HG02759 (cell line): ENCODE results near the gene RIMBP2.

ENCODE experiments used
- ATAC-seq: cut with Tn5 transposase; IDR thresholded peaks from one replicate; pipeline ENCODE4 v1.9.1; 2021; ENCODE audit warnings: mild to moderate bottlenecking, moderate library complexity; ENCODE audit not compliant: unreplicated experiment

RIMBP2 gene

DNA sequence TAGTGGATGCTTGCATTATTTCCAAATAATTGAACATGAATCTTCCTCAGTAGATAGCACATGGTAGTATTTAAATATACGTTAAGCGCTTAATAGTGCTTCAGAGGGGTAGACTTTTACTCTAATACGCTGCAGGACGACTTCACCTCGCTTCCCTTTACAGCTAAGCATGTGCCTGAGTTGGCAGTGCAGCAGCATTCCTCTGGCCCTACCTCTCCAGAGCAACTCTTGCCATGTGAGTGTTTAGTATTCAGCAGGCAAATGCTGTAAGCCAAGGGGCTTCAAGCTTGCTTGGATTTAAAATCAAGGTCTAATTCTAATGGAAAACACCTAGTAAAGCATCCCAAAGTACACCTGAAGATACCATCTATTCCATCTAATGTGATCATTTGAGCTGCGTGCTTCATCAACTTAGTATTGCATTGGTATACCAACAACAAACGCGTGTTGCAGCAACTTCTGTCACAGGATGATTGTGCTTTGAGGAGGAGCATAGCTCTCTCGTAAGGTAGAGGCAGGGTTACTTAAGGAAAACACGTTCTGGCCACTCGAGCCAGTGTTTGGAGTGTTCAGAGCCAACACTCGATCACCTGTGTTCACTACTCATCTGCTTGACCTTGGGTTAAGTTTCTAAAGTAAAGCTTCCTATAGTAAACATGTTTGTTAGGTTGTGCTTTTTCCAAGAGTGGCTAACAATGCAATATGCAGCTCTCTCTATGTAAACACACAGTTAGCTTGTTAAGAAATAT lies 317.8 kb downstream of the RIMBP2 start:
- ATAC-seq = no peak

DNA sequence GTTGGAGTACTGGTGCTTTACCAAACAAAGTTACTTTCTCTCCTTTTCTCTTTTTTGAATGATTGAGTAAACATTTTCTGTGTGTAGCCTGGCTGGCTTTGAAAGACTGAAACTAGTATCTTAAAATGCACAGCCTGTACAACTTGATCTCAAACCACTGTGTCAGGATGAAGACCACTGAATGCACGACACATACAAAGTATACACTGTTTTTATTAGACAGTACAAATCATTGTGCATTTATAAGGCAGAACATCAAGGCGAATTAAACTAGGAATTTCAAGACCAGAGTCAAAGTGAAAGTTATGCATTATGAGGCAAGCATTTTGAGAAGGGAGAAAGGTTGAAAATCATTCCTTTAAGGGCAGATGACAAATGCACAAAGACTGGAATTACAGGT lies 319.4 kb downstream of the RIMBP2 start:
- no peak for ATAC-seq

DNA sequence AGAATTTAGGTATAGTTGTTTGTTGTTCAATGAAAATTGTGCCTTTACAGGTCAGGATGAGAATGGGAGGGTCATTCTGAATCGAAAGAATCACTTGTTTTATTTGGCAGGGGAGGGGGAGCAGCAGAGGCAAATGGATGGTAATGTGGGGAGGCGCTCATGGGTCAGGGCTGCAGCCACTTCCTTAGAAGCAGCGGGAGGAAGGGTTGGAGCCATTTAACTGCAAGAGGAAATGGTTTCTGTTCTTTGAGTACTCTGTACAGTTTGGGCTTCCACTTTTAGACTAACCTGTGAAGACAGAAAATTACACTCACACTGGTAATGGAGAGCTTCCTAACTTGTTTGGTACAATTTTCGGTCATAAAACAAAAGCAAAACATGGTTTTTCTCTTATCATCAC lies 321.2 kb downstream of the RIMBP2 start:
- ATAC-seq = no peak

DNA sequence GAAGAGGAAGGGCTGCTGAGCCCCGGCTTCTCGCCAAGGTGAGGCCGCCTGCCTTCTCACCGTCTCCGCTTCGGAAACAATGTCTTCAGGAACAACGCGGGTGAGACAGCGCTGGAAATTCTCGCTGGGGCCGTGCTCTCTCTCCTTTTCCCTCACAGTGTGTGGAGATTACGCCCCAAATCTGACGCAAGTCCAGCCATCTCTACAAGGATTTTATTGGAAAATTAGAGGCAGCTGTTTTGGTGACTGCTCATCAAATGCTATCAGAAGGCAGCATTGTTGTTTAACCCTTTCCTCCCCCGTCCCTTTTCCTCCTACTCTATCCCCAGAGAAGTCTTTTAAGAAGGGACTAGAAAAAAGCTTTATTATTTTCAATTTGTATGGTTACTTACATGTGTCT lies 324.9 kb downstream of the RIMBP2 start:
- ATAC-seq = no peak

DNA sequence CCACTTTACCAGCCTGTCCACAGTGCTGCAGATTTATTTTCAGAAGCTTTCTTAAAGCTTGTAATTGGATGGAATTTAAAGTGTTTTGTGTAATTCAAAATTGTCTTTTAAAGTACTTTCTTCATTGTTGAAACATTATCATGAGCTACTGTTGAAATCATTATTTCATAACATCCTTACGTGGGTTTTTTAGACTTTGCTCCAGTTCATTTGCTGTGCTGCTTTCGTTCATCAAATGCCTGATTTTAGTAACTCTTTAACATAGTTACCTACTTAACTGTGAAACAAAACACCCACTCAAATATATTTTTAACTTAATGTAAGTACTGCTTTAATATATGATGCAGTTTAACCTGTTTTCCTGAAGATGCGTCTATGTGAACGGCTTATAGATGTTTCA lies 330.9 kb downstream of the RIMBP2 start:
- no peak for ATAC-seq

DNA sequence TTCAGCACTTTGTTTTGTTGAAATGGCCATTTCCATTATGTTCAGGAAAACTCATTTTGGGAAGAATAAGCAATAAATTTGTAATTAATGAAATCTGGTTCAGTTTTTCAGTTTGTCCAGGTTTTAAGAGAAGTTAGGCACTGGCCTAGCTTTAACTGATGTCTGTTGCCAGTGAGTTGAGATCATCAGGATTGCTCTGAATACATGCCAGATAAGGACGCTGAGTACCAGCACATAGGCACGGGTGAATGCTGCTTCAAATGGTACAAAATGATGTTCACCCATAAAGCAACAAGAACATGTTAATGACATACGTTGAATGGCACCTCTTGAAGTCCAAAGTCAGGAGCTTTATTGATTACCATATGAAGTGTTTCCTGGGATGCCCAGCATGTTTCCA lies 331.9 kb downstream of the RIMBP2 start:
- no peak for ATAC-seq

DNA sequence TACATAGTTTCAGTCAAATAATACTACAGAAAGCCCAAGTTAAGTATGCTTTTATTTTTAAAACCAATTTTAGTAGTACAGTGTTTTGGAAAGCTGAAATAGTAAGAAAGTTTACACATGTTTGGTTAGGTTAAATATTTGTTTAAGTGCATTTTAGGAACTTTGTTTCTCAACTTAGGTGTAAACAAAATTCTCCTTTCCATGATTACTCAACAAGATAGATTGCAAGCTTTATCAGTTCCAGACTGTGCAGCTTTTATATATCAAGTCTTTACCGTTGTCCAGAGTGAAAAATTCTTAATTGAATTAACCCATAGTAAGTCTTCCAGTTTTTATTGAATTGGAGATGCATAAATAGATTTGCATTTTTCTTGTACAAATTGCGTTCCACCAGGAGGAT lies 333.3 kb downstream of the RIMBP2 start:
- ATAC-seq = no peak

DNA sequence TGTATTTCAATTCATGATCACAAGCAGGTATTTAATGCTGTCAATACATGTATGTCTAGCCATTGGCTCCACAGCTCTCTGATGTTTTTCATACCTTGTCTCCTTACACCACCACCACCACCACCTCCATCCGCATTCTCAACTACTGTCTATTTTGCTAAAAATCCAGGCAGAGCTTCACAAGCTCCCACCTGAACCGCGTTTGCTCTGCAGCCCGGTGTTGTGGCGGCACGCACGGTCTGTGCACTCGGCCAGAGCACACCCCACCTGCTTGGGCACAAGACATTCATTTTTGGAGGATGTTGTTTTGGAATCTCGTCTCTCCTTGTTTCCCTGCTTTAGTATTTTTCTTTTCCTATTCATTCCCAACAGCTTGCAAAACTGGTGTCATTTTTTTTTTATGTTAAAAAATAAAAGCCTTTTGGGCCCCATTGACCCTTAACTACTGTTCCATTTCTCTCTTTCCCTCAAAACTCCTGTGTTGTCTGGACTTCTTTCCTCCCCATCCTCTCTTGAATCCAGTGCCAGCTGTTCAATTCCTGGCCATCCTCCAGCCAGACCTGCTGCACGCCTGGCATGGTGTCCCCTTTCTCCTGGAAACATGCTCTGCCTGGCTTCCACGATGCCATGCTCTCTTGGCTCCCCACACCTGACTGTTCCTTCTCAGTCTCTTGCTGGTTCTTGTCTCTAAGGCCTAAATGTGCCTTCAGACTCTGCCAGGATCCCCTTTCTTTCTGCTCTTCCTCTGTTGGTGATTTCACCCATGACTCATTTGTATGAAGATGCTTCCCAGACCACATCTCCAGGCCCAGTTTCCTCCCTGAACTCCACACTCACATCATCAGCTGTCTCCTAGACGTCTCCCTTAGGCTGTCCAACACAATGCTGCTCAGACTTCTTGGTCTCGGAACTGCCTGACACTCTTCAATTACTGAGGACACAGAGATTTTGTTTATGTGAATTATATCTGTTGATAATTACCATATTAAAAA lies 340.5 kb downstream of the RIMBP2 start:
- ATAC-seq = no peak

DNA sequence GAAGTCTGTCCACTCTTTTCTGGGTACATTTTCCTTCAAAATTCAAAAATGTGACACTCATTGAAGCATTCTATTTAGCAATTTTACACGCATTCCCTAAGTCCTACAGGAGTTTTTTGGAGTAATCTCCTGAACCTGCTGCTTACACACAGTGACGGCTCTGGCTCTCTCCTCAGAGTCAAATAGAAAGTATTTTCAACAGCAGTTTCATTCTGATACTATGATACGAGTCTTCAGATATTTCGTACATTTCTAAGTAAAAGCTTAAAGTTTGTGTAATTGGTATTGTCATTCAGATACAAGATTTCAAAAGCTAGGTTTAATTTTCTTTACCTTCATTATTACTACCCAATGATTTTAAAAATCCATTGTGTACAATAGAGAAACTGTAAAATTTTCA lies 342.0 kb downstream of the RIMBP2 start:
- ATAC-seq = no peak

DNA sequence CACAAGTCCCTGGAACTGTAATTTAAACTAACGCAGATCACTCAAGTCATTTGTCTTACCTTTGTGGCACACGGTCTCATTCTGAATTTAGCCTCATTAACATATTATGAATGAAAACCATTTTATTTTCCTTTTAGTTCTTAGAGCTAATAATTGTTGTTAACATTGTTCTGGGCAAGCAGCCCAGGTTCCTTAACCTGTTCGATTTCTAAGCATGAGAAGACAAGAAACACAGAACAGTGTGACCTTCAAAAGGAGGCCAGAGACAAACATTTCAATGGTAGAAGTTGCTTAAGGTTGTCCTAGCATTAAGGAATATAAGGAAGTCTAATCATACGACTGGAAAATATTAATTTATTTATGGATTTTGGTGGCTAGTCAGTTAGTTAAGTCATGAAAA lies 343.2 kb downstream of the RIMBP2 start:
- ATAC-seq = no peak

DNA sequence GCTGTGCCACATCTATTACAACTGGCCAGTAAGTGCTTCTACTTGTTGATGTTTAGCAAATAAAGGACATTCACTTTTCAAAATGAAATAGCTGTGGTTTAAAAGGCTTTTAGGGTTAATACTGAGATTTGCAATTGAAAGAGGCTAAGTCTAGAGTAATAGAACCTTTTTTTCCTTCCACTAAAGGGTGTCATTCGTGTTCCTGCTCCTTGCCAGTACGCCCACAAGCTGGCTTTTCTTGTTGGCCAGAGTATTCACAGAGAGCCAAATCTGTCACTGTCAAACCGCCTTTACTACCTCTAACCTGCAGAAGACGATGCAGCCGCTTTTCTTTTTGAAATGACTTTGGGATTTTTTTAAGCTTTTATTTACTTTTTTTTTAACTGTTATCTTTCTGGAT lies 344.8 kb downstream of the RIMBP2 start:
- ATAC-seq = no peak

DNA sequence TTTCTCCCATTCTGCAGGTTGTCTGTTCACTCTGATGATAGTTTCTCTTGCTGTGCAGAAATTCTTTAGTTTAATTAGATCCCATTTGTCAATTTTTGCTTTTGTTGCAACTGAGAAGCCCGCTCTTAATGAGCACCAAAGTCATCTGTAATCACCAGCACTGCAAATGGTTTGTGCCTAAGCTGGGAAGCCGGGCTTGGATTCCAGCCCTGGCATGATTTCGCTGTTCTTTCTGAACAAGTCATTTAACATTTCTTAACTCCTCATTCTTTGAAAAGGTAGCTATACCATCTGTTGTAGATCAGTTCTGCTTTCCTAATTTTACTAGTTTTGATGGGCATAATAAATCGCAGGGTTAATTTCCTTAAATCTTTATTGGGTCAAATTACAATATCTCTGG lies 346.3 kb downstream of the RIMBP2 start:
- ATAC-seq = no peak

DNA sequence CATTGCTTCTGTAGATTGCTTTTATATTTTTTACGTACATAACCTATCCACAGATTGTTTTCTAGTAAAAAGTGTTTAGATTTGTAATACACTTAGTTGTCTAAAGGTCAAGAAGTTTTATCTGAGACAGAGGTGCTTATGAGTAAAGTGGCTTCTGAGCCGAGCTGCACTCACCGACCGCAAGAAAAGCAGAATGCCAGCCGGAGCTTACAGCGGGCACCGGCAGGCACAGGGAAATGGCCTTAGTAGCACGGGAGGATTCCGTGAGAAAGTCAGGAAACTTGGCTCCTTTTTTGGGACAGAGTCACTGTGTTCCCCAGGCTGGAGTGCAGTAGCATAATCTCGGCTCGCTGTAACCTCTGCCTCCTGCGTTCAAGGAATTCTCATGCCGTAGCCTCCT lies 348.6 kb downstream of the RIMBP2 start:
- no peak for ATAC-seq

DNA sequence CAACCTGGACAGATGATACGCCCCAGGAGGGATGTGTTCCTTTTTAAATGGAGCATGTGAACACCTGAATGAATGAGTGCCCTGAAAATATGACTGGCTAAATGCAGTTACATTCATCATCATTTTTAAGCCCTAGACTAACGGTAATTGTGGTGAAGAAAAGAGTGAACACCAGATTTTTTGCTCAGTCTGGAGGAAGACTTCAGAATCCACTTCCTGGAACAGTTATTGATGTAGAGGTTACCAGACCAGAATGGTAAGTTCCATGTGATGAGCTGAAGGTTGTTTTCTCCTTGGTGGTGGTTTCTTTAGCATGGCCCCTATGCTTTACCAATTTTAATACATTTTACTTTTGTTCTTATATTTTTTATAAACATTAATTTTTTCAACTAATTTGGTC lies 349.1 kb downstream of the RIMBP2 start:
- ATAC-seq = no peak

DNA sequence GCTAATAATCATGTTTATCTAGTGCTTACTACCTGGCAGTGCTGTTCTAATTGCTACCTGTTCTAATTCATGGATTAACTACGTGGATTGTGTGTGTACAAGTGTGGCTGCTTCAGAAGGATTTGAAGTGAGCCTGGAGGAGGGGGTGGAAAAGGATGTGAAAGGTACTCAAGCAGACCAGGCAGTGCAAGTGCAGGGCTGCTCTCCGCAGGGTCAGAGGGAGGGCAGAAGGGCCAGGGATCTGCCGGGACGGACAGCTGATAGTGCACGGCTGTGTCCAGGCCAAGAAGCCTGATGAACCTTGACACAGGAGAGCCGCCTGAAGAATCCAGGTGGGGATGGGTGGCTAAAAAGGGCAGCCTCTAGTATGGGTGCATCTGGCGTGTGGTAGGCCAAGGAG lies 349.9 kb downstream of the RIMBP2 start:
- no peak for ATAC-seq

DNA sequence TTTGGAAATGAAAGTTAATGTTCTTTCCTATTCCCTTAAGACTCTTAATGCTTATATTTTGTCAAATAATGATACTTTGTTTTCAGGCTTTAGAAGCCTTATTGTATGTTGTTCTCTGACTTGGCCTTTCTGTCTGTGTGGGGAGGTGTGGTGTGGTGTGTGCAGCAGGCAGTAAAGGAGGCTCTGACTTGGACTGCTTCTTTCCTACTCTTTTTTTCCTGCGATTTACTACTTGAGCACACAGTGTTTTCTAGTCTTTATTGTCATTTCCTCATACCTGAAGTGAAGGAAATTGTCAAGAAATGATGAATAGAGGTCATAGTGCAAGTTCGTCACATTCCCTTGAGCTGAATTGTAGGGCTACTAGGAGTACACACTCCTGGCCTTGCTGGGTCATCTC lies 351.5 kb downstream of the RIMBP2 start:
- ATAC-seq = no peak

DNA sequence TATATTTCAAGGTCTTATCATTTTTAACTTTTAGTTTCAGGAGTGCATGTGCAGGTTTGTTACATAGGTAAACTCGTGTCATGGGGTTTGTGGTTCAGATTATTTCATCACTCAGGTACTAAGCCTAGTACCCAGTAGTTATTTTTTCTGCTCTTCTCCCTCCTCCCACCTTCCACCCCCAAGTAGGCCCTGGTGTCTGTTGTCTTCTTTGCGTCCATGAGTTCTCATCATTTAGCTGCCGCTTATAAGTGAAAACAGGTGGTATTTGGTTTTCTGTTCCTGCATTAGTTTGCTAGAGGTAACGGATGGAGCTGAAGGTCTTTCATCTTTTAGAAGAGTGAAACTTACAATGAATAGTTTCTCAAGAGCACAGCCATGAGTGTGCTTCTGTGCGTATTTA lies 354.0 kb downstream of the RIMBP2 start:
- ATAC-seq = no peak

DNA sequence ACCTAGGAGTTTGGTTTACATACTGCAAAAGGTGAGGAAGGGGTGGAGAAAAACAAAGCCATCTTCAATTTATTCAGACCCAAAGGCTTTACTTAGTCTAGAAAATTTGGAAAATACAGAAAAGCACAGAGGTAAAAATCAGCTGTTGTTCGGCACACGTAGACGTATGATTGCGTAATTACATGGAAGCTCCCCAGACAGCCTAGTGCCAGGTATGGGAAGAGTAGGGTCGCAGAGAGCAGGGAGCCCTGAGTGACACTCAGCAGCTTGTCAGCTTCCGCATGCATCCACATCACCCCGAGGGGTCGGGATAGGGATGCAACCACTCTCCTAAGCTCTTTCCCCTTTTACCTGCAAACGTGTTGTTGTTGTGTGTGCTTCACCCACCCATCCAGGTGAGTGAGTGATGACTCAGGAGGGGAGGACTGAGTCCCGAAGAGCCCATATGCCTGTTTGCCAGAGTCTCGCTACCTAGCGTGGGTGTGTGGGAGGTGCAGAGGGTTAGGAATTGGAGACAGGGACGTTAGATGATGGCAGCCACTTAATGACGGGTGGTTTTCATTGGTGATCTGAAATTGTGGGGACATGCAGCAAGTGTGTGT lies 358.3 kb downstream of the RIMBP2 start:
- no peak for ATAC-seq

DNA sequence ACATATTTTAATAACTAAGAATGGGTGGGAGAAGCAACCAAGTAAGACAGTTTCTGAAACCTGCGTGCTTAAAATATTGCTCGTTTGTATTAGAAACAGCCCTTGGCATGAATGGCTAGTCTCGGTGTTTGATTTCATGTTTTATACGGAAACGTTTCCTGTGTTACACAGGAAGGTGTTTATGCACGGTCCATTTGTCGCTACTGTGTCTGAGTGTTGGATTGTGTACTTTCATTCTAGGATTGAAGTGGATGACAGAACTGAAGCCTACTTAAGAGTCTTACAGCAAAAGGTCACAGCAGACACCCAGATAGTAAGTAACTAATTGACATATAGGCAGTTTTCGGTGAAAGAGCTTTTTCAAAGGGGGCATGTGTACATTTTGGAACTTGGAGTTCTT lies 358.9 kb downstream of the RIMBP2 start:
- ATAC-seq = no peak

DNA sequence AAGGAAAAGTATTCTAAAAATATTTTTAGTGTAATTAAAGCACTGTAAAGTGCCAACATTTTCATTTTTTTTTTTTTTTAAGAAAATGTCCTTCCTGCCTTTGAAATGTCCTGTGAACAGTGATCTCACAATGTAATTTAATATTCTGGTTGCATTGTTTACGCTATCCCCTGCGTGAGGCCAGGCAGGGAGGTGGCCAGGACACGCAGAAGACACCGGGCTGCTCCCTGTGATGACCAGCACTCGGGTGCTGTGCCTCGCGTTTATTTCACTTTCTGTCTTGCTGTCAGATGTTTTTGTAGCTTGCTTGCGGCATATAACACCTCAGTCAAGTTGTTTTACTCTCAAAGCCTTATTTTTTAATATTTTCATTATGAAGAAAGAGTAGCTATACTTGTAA lies 359.9 kb downstream of the RIMBP2 start:
- no peak for ATAC-seq

DNA sequence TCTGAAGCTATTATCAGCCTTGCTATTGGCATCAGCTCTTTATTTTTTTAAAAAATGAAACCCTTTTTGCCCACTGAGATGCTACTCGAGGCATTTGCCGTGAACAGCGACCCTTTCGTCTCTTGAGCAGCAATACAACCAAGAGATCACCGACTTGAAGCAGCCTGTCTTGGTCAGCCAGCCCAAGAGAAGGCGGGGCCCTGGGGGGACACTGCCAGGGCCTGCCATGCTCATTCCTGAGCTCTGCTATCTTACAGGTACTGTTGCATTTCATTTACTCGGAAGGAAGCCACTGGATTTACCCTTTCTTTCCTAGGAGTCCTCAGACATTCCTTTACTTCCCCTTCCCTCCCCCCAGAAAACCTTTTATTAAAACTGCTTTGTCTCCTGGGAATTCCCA lies 361.7 kb downstream of the RIMBP2 start:
- no peak for ATAC-seq

DNA sequence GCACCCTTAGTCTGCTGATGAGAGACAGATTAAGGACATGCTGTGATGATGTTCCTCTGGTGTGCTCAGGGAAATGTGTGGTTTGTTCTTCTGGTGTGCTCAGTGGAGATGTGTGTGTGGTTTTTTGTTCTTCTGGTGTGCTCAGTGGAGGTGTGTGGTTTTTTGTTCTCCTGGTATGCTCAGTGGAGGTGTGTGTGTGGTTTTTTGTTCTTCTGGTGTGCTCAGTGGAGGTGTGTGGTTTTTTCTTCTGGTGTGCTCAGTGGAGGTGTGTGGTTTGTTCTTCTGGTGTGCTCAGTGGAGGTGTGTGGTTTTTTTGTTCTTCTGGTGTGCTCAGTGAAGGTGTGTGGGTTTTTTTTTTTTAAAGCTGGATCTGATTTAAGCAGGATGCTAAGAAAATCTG lies 363.0 kb downstream of the RIMBP2 start:
- no peak for ATAC-seq
